SU-DHL-6 (cell line): ENCODE data around the gene TUBA4A.

Experiments used
- CTCF ChIP-seq: fragments of 200-600 bp; sonication (generic); IDR thresholded peaks from one replicate; pipeline ENCODE4 v1.5.1; 2017; ENCODE audit warnings: antibody characterized with exemption, mild to moderate bottlenecking, low read length, moderate library complexity; ENCODE audit not compliant: insufficient read depth, poor library complexity, severe bottlenecking
- EZH2phosphoT487 ChIP-seq: fragments of 200-600 bp; sonication (generic), shearing (Covaris generic); conservative IDR thresholded peaks from 2 replicates; pipeline ENCODE4 v1.6.1; 2018; ENCODE audit warnings: mild to moderate bottlenecking, antibody characterized with exemption, low read length, moderate library complexity, mixed read lengths

GRCh38 chr2:219213486-219214071, 40.1 kb downstream of the TUBA4A start:
- TF ChIP-seq CTCF (no peak), EZH2phosphoT487 (no peak)
